GM21360 (cell line): ENCODE measurements around the gene URAD.
"Not testable (repeated sequence)": the region's sequence is repeated elsewhere in the genome, so short reads cannot be mapped to it uniquely, and the experiment has no call there.

Source experiments
- ATAC-seq: cut with Tn5 transposase; IDR thresholded peaks from one replicate; pipeline ENCODE4 v1.9.1; 2021; ENCODE audit warnings: mild to moderate bottlenecking, moderate library complexity; ENCODE audit not compliant: unreplicated experiment

The URAD gene

GRCh38 chr13:27971776-27972477 is 16.6 kb downstream of the URAD start:
- ATAC-seq: no peak

- no peak for ATAC-seq
These were observed 17.3 kb downstream of the URAD start for GRCh38 chr13:27971236-27971645.

GRCh38 chr13:27970382-27971235 is 17.9 kb downstream of the URAD start:
- no peak for ATAC-seq

- no peak for ATAC-seq
These were observed 18.6 kb downstream of the URAD start for GRCh38 chr13:27969866-27970229.

GRCh38 chr13:27969082-27969865 is 19.2 kb downstream of the URAD start, which contains the start of gene CDX2:
TSS of gene CDX2 (minus strand) at chr13:27969315. CDS start at chr13:27969006, 309 bp downstream.
- no peak for ATAC-seq

GRCh38 chr13:27968316-27969081 is 20.0 kb downstream of the URAD start:
- ATAC-seq: no peak

GRCh38 chr13:27967736-27968315 is 20.7 kb downstream of the URAD start:
- ATAC-seq: no peak

- ATAC-seq: no peak
These were observed 21.2 kb downstream of the URAD start for GRCh38 chr13:27967203-27967735.

- no peak for ATAC-seq
These were observed 21.8 kb downstream of the URAD start for GRCh38 chr13:27966641-27967202.

- no peak for ATAC-seq
These were observed 22.5 kb downstream of the URAD start for GRCh38 chr13:27965740-27966640.

- ATAC-seq: no peak
These were observed 23.2 kb downstream of the URAD start for GRCh38 chr13:27965343-27965739.

- ATAC-seq: no peak
These were observed 23.7 kb downstream of the URAD start for GRCh38 chr13:27964741-27965323.

GRCh38 chr13:27964206-27964605 is 24.3 kb downstream of the URAD start:
- ATAC-seq: not testable (repeated sequence)

GRCh38 chr13:27963491-27963890 is 25.0 kb downstream of the URAD start:
- no peak for ATAC-seq

- no peak for ATAC-seq
These were observed 25.5 kb downstream of the URAD start for GRCh38 chr13:27962982-27963381.

GRCh38 chr13:27962128-27962841 is 26.2 kb downstream of the URAD start:
- no peak for ATAC-seq

- ATAC-seq: no peak
These were observed 27.0 kb downstream of the URAD start for GRCh38 chr13:27961227-27962085.
